ENCODE measurements around the gene VDR.

The VDR gene

GRCh38 chr12:47877081-47877480 lies 27.7 kb downstream of the VDR start:
- DNase-seq (ENCODE audit: extremely low spot score, insufficient read length, low read depth) (no peak), FAIRE-seq (no peak)

GRCh38 chr12:47876440-47876960 lies 28.3 kb downstream of the VDR start:
- DNase-seq (ENCODE audit: extremely low spot score, insufficient read length, low read depth) (no peak), FAIRE-seq (no peak)

- DNase-seq (ENCODE audit: extremely low spot score, insufficient read length, low read depth) (no peak), FAIRE-seq (no peak)
Observed at GRCh38 chr12:47875746-47876439, 28.9 kb downstream of the VDR start.

GRCh38 chr12:47874316-47874715 lies 30.5 kb downstream of the VDR start:
- no peak for DNase-seq (ENCODE audit: extremely low spot score, insufficient read length, low read depth)
- no peak for FAIRE-seq

GRCh38 chr12:47870175-47870781 lies 34.5 kb downstream of the VDR start:
- FAIRE-seq (peak; percentile 29), DNase-seq (ENCODE audit: extremely low spot score, insufficient read length, low read depth) (no peak)

GRCh38 chr12:47868552-47869031 lies 36.2 kb downstream of the VDR start:
- FAIRE-seq, result peak; percentile 85
- no peak for DNase-seq (ENCODE audit: extremely low spot score, insufficient read length, low read depth)

GRCh38 chr12:47868041-47868440 lies 36.8 kb downstream of the VDR start:
- FAIRE-seq, result peak; percentile 18

GRCh38 chr12:47867495-47867941 lies 37.3 kb downstream of the VDR start:
- DNase-seq (ENCODE audit: extremely low spot score, insufficient read length, low read depth) (no peak), FAIRE-seq (no peak)

More at GRCh38 chr12:47868041-47868440, 36.8 kb downstream of the VDR start:
- no peak for DNase-seq (ENCODE audit: extremely low spot score, insufficient read length, low read depth)

- FAIRE-seq, result no peak
Observed at GRCh38 chr12:47864646-47865235, 40.1 kb downstream of the VDR start.

GRCh38 chr12:47863985-47864384 lies 40.8 kb downstream of the VDR start:
- no peak for DNase-seq (ENCODE audit: extremely low spot score, insufficient read length, low read depth)
- no peak for FAIRE-seq

More at GRCh38 chr12:47864646-47865235, 40.1 kb downstream of the VDR start:
- DNase-seq (ENCODE audit: extremely low spot score, insufficient read length, low read depth), result no peak

- DNase-seq (ENCODE audit: extremely low spot score, insufficient read length, low read depth), result no peak
- FAIRE-seq, result no peak
Observed at GRCh38 chr12:47863467-47863866, 41.3 kb downstream of the VDR start.

- DNase-seq (ENCODE audit: extremely low spot score, insufficient read length, low read depth) (no peak), FAIRE-seq (no peak)
Observed at GRCh38 chr12:47862881-47863280, 41.9 kb downstream of the VDR start.

- no peak for DNase-seq (ENCODE audit: extremely low spot score, insufficient read length, low read depth)
- FAIRE-seq, result no peak
Observed at GRCh38 chr12:47862167-47862750, 42.5 kb downstream of the VDR start.

- DNase-seq (ENCODE audit: extremely low spot score, insufficient read length, low read depth), result no peak
Observed at GRCh38 chr12:47860873-47861272, 43.9 kb downstream of the VDR start.

GRCh38 chr12:47860279-47860841 lies 44.4 kb downstream of the VDR start:
- no peak for FAIRE-seq
- no peak for DNase-seq (ENCODE audit: extremely low spot score, insufficient read length, low read depth)

More at GRCh38 chr12:47860873-47861272, 43.9 kb downstream of the VDR start:
- no peak for FAIRE-seq

GRCh38 chr12:47858511-47859266 lies 46.1 kb downstream of the VDR start:
- DNase-seq (ENCODE audit: extremely low spot score, insufficient read length, low read depth) (no peak), FAIRE-seq (no peak)

GRCh38 chr12:47856721-47857575 lies 47.8 kb downstream of the VDR start:
- DNase-seq (ENCODE audit: extremely low spot score, insufficient read length, low read depth) (no peak), FAIRE-seq (no peak)

- DNase-seq (ENCODE audit: extremely low spot score, insufficient read length, low read depth) (no peak), FAIRE-seq (no peak)
Observed at GRCh38 chr12:47856094-47856493, 48.7 kb downstream of the VDR start.

- FAIRE-seq (no peak), DNase-seq (ENCODE audit: extremely low spot score, insufficient read length, low read depth) (no peak)
Observed at GRCh38 chr12:47855502-47855901, 49.3 kb downstream of the VDR start.

All from GM18507 (cell line).